HG03108 (cell line): ENCODE measurements around the gene IPO4.

ENCODE experiments used
- ATAC-seq: cut with Tn5 transposase; IDR thresholded peaks from one replicate; pipeline ENCODE4 v1.9.1; 2021; ENCODE audit warnings: moderate library complexity; ENCODE audit not compliant: unreplicated experiment

Gene IPO4

GRCh38 chr14:24135834-24136683, 52.6 kb downstream of the IPO4 start, which contains the start of gene PSME1:
Gene PSME1 (plus strand): TSS chr14:24136194. CDS start chr14:24136263, 69 bp downstream.
- ATAC-seq = peak; percentile 79

GRCh38 chr14:24135584-24135833, 53.1 kb downstream of the IPO4 start:
- no peak for ATAC-seq

GRCh38 chr14:24133735-24134134, 54.9 kb downstream of the IPO4 start:
- no peak for ATAC-seq

- ATAC-seq = no peak
Measured at GRCh38 chr14:24132976-24133375, 55.6 kb downstream of the IPO4 start.

GRCh38 chr14:24132061-24132685, 56.4 kb downstream of the IPO4 start:
- ATAC-seq = no peak

- no peak for ATAC-seq
Measured at GRCh38 chr14:24131549-24131966, 57.1 kb downstream of the IPO4 start.

GRCh38 chr14:24130717-24131548, 57.7 kb downstream of the IPO4 start:
- ATAC-seq = no peak

GRCh38 chr14:24130380-24130716, 58.3 kb downstream of the IPO4 start, which contains the start of gene FITM1:
Gene FITM1 (plus strand): TSS chr14:24130659. CDS start chr14:24131564, 905 bp downstream.
- no peak for ATAC-seq
